Suprapubic skin (tissue), 4 donors: ENCODE data around the gene HDDC3.

ENCODE experiments used
- CTCF ChIP-seq, 2 donors: fragments of 200-600 bp in 1 of 2; fragments of 450-650 bp in 1 of 2; sonication (generic) in 1 of 2; IDR thresholded peaks; one replicate each; pipeline ENCODE4 v1.5.1; 2016 to 2019; ENCODE audit warnings: antibody characterized with exemption in 2 of 2, mild to moderate bottlenecking in 1 of 2, moderate library complexity in 1 of 2
- EP300 ChIP-seq: sonication (generic); formaldehyde crosslinking; IDR thresholded peaks from one replicate; pipeline ENCODE4 v1.6.1; 2017; ENCODE audit warnings: antibody characterized with exemption
- POLR2A ChIP-seq, 2 donors: fragments of 450-650 bp; IDR thresholded peaks; one replicate each; pipeline ENCODE4 v1.6.1; 2017; ENCODE audit warnings: antibody characterized with exemption in 2 of 2, mild to moderate bottlenecking in 2 of 2, moderate library complexity in 2 of 2
- POLR2AphosphoS5 ChIP-seq, 3 donors: sonication (generic); formaldehyde crosslinking; IDR thresholded peaks; one replicate each; pipeline ENCODE4 v1.6.1; 2017; ENCODE audit warnings: antibody characterized with exemption in 3 of 3

- TF ChIP-seq CTCF (IDR thresholded peaks at IDR 0.05) (no peak), POLR2A (IDR thresholded peaks at IDR 0.05) (no peak), POLR2AphosphoS5 (IDR thresholded peaks at IDR 0.05) (no peak), EP300 (no peak)
Observed at GRCh38 chr15:90886291-90886614, 46.1 kb downstream of the HDDC3 start.
